ENCODE results near the gene PSMD2.
A peak's percentile ranks its signal among the peaks of the same experiment; 100 is the strongest.

The PSMD2 gene

DNA sequence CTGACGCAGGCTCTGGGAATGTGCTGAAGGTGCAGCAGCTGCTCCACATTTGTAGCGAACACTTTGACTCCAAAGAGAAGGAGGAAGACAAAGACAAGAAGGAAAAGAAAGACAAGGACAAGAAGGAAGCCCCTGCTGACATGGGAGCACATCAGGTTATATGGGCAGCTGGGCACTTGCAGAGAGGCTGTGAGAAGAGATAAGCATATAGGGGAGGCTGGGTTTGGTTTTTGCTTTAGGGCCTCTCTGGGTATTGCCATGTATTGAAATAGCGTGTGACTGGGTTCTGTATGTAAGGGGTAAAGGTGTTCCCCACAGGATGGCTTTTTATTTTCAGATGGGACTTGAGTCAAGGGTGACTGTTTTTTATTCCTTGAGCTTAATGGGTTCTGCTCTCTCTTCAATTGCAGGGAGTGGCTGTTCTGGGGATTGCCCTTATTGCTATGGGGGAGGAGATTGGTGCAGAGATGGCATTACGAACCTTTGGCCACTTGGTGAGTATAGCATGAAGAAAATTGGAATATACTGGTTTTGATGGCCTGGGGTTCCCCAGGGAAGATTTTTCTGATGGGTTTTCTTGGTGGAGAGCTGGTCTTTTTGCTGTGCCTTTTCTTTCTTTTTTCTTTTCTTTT, 7.4 kb downstream of the PSMD2 start:
- H3K36me3 ChIP-seq (ENCODE audit: control insufficient read depth, insufficient read depth, low read length) = peaks cover 84% of the 10 kb centered on the region
- no peaks in the 10 kb centered on the region for H3K9me3 ChIP-seq (ENCODE audit: control insufficient read depth, low read length)
- H3K4me1 ChIP-seq (ENCODE audit: control insufficient read depth, insufficient read depth, low read length, poor library complexity, severe bottlenecking) = peaks cover 5% of the 10 kb centered on the region
- 96% methylated on average over 3 to 4 of the region's 4 CpGs for WGBS, 2 experiments (ENCODE audit: insufficient coverage in 2 of 2)
- no peak overlapping the region for H3K27ac ChIP-seq (ENCODE audit: low read depth, low read length, severe bottlenecking)
- H3K4me3 ChIP-seq (ENCODE audit: extremely low read depth, insufficient read depth, low read length, poor library complexity, severe bottlenecking) = no peak overlapping the region

DNA sequence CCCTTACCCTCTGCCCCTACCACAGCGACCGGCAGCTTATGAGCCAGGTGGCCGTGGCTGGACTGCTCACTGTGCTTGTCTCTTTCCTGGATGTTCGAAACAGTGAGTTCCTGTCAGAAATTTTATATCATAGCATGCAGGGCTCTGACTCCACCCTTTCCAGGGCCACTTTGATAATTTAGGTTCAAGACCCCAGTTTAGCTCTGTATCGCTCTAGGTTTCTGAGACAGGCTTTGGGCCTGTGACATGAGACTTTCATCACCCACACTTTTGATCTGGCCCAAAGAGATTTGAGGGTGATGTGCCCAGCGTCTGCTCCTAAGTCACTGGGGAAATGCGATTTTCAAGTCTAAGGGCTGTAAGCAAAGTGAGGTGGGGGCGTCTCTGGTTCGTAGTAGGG, 8.9 kb downstream of the PSMD2 start:
- WGBS, 2 experiments (ENCODE audit: insufficient coverage in 2 of 2) = 96 to 97% methylated on average over 9 of the region's 9 CpGs
- no peak overlapping the region for H3K27ac ChIP-seq (ENCODE audit: low read depth, low read length, severe bottlenecking)
- H3K36me3 ChIP-seq (ENCODE audit: control insufficient read depth, insufficient read depth, low read length) = peaks cover 70% of the 10 kb centered on the region
- H3K4me1 ChIP-seq (ENCODE audit: control insufficient read depth, insufficient read depth, low read length, poor library complexity, severe bottlenecking) = no peaks in the 10 kb centered on the region
- no peaks in the 10 kb centered on the region for H3K9me3 ChIP-seq (ENCODE audit: control insufficient read depth, low read length)
- H3K4me3 ChIP-seq (ENCODE audit: extremely low read depth, insufficient read depth, low read length, poor library complexity, severe bottlenecking) = no peak overlapping the region

DNA sequence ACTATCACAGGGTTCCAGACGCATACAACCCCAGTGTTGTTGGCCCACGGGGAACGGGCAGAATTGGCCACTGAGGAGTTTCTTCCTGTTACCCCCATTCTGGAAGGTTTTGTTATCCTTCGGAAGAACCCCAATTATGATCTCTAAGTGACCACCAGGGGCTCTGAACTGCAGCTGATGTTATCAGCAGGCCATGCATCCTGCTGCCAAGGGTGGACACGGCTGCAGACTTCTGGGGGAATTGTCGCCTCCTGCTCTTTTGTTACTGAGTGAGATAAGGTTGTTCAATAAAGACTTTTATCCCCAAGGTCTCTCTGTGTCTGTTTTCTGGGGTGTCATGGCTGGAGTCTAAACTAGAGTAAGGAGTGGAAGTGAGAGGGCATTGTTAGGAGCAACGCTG, 9.7 kb downstream of the PSMD2 start:
- H3K27ac ChIP-seq (ENCODE audit: low read depth, low read length, severe bottlenecking) = peak overlapping the region; percentile 6
- H3K4me1 ChIP-seq (ENCODE audit: control insufficient read depth, insufficient read depth, low read length, poor library complexity, severe bottlenecking) = no peaks in the 10 kb centered on the region
- H3K9me3 ChIP-seq (ENCODE audit: control insufficient read depth, low read length) = no peaks in the 10 kb centered on the region
- peaks cover 61% of the 10 kb centered on the region for H3K36me3 ChIP-seq (ENCODE audit: control insufficient read depth, insufficient read depth, low read length)
- WGBS, 2 experiments (ENCODE audit: insufficient coverage in 2 of 2) = 93 to 95% methylated on average over 5 to 6 of the region's 7 CpGs
- no peak overlapping the region for H3K4me3 ChIP-seq (ENCODE audit: extremely low read depth, insufficient read depth, low read length, poor library complexity, severe bottlenecking)

DNA sequence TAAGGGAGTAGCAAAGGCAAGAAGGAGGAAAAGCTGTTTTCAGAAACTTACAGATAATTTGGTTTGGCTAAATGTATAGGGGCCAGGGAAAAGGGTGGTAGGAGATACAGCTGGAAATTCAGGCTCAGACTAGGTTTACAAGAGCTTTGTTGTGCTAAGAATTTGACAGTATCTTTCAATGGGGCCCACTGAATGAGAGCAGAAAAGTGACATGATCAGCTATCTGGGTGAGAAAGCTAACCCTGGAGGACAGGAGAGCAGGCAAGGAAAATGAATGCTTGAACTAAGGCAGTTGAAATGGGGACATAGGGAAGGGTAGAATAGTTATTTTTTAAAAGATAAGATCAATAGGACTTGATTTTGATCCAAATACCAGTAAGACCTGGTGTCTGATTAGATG, 12.6 kb downstream of the PSMD2 start:
- Histone ChIP-seq H3K4me3 (ENCODE audit: extremely low read depth, insufficient read depth, low read length, poor library complexity, severe bottlenecking) (no peak overlapping the region), H3K27ac (ENCODE audit: low read depth, low read length, severe bottlenecking) (no peak overlapping the region), H3K9me3 (ENCODE audit: control insufficient read depth, low read length) (no peaks in the 10 kb centered on the region), H3K36me3 (ENCODE audit: control insufficient read depth, insufficient read depth, low read length) (peaks cover 45% of the 10 kb centered on the region), H3K4me1 (ENCODE audit: control insufficient read depth, insufficient read depth, low read length, poor library complexity, severe bottlenecking) (peaks cover 8% of the 10 kb centered on the region)

DNA sequence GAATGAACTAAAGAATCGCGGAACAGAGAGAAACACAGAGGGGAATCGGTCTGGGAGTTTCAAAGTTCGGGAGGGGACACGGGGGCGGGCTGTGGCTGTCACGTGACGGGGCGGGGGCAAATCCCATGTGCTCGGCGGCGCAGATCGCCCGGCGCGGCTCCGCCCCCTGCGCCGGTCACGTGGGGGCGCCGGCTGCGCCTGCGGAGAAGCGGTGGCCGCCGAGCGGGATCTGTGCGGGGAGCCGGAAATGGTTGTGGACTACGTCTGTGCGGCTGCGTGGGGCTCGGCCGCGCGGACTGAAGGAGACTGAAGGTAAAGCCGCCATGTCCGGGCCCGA, 15.3 kb downstream of the PSMD2 start, which contains the start of gene EIF4G1:
TSS of gene EIF4G1 (plus strand) at position 244 of the 337 bp plus-strand sequence. CDS start 1,191 bp downstream, outside the sequence.
- Histone ChIP-seq H3K36me3 (ENCODE audit: control insufficient read depth, insufficient read depth, low read length) (peaks cover 47% of the 10 kb centered on the region), H3K27ac (ENCODE audit: low read depth, low read length, severe bottlenecking) (peak within 1 kb of the TSS; percentile 88), H3K9me3 (ENCODE audit: control insufficient read depth, low read length) (no peaks in the 10 kb centered on the region), H3K4me3 (ENCODE audit: extremely low read depth, insufficient read depth, low read length, poor library complexity, severe bottlenecking) (peak within 1 kb of the TSS; percentile 81), H3K4me1 (ENCODE audit: control insufficient read depth, insufficient read depth, low read length, poor library complexity, severe bottlenecking) (peaks cover 19% of the 10 kb centered on the region)
- 0 to 1% methylated on average over 21 to 22 of the region's 40 CpGs for WGBS, 2 experiments (ENCODE audit: insufficient coverage in 2 of 2)

DNA sequence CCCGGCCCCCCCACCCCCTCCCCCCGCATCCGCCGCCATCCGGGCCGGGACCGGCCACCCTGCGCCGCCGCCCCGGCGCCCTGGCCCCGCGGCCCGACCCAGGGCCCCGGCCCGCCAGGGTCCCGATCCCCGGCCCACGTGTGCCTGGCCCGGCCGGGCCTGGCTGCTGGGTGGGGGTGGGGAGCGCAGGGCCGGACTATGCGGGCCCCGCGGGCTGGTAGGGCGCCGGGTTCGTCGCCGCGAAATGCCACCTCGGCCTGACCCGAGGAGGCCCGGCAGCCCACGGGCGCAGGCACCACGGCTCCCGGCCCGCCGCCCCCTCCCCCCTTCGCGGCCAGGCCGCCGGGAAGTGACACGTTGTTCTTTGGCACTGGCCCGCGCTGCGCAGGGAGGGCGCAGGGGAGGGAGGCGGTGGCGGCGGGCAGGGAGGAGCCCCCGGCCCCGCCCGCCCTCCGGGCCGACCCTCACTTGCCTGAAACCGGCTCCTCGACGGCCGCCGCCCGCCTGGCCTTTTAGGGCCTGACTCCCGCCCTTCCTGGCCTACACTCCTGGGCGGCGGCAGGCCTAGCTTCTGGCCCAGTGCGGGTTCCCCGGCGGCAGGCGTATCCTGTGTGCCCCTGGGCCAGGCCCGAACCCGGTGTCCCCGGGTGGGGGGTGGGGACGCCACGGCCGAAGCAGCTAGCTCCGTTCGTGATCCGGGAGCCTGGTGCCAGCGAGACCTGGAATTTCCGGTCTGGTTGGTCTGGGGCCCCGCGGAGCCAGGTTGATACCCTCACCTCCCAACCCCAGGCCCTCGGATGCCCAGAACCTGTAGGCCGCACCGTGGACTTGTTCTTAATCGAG, 15.9 kb downstream of the PSMD2 start:
- peaks cover 23% of the 10 kb centered on the region for H3K4me1 ChIP-seq (ENCODE audit: control insufficient read depth, insufficient read depth, low read length, poor library complexity, severe bottlenecking)
- H3K27ac ChIP-seq (ENCODE audit: low read depth, low read length, severe bottlenecking) = peak overlapping the region; percentile 88
- no peaks in the 10 kb centered on the region for H3K9me3 ChIP-seq (ENCODE audit: control insufficient read depth, low read length)
- peak overlapping the region; percentile 81 for H3K4me3 ChIP-seq (ENCODE audit: extremely low read depth, insufficient read depth, low read length, poor library complexity, severe bottlenecking)
- WGBS, 2 experiments (ENCODE audit: insufficient coverage in 2 of 2) = 1% methylated on average over 24 to 51 of the region's 89 CpGs
- H3K36me3 ChIP-seq (ENCODE audit: control insufficient read depth, insufficient read depth, low read length) = peaks cover 50% of the 10 kb centered on the region

DNA sequence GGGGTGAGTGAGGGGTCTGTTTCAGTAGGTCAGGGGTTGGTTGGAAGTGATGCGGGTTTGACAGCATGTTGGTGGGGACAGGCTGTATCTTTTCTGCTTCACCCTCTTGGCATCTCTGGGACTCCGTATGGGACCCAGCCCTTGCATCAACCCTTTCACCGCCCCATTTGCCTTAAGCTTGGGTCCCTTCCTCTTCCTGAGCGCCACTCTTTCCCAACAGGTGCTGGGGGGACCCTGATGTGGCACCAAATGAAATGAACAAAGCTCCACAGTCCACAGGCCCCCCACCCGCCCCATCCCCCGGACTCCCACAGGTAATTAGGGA, 16.5 kb downstream of the PSMD2 start:
- 7 to 9% methylated on average over 3 to 4 of the region's 6 CpGs for WGBS, 2 experiments (ENCODE audit: insufficient coverage in 2 of 2)
- H3K4me3 ChIP-seq (ENCODE audit: extremely low read depth, insufficient read depth, low read length, poor library complexity, severe bottlenecking) = peak overlapping the region; percentile 81
- H3K4me1 ChIP-seq (ENCODE audit: control insufficient read depth, insufficient read depth, low read length, poor library complexity, severe bottlenecking) = peaks cover 23% of the 10 kb centered on the region
- peaks cover 50% of the 10 kb centered on the region for H3K36me3 ChIP-seq (ENCODE audit: control insufficient read depth, insufficient read depth, low read length)
- peak overlapping the region; percentile 88 for H3K27ac ChIP-seq (ENCODE audit: low read depth, low read length, severe bottlenecking)
- H3K9me3 ChIP-seq (ENCODE audit: control insufficient read depth, low read length) = no peaks in the 10 kb centered on the region

DNA sequence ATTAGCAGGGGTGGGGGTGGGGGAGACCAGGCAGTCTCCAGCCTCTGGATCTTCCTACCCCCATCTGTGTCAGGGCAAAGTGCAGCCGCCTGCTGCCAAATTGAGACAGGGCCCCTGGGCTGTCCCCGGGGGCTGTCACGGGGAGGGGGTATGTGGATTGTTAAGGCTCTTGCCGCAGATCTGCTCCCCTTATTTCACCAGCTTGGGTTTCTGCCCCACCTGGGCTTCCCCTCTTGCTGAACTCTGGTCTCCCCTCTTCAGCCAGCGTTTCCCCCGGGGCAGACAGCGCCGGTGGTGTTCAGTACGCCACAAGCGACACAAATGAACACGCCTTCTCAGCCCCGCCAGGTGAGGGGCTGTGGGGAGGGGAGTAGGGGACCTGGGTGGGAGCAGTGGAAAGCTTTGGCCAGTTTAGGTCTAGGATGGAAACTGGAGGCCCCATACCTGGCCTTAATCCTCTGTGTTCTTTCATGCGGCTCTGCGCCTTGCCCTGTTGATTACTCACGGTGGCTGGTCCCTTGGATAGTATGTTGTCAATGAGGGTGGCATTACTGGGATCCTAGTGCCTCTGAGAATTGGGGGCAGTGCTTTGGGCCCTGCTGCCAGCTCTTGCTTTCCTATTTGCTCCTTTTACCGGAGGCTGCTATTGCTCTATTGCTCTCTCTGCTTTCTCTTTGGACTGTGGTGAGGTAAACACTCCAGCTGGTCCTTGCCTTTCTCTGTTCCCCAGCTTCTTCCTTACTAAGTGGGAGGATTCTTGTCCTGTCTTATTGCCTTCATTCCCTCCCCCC, 17.0 kb downstream of the PSMD2 start:
- Histone ChIP-seq H3K36me3 (ENCODE audit: control insufficient read depth, insufficient read depth, low read length) (peaks cover 55% of the 10 kb centered on the region), H3K27ac (ENCODE audit: low read depth, low read length, severe bottlenecking) (no peak overlapping the region)

DNA sequence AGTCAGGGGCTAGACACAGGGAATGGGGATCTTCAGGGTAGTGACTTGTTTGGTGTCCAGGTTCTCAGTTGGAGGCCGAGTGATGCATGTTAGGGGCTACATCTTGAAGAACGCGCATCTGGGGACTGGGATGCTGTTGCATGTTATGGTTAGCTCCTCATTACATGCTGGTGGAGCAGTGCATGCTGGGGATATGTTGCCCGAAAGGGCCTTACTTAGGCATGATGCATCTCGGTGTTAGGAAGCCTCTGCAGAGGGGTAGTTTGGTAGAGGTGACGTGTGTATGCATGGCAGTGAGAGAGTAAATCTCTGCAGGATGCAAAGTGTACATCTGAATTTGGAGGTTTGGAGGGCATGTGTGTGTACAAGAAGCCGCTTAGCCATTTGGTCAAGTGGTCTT, 17.8 kb downstream of the PSMD2 start:
- 91 to 95% methylated on average over 6 of the region's 7 CpGs for WGBS, 2 experiments (ENCODE audit: insufficient coverage in 2 of 2)
- peaks cover 63% of the 10 kb centered on the region for H3K36me3 ChIP-seq (ENCODE audit: control insufficient read depth, insufficient read depth, low read length)
- peak overlapping the region; percentile 81 for H3K4me3 ChIP-seq (ENCODE audit: extremely low read depth, insufficient read depth, low read length, poor library complexity, severe bottlenecking)
- H3K4me1 ChIP-seq (ENCODE audit: control insufficient read depth, insufficient read depth, low read length, poor library complexity, severe bottlenecking) = peaks cover 23% of the 10 kb centered on the region
- no peaks in the 10 kb centered on the region for H3K9me3 ChIP-seq (ENCODE audit: control insufficient read depth, low read length)
- no peak overlapping the region for H3K27ac ChIP-seq (ENCODE audit: low read depth, low read length, severe bottlenecking)

More for the DNA sequence above, 17.0 kb downstream of the PSMD2 start:
- Histone ChIP-seq H3K9me3 (ENCODE audit: control insufficient read depth, low read length) (no peaks in the 10 kb centered on the region), H3K4me1 (ENCODE audit: control insufficient read depth, insufficient read depth, low read length, poor library complexity, severe bottlenecking) (peaks cover 23% of the 10 kb centered on the region), H3K4me3 (ENCODE audit: extremely low read depth, insufficient read depth, low read length, poor library complexity, severe bottlenecking) (peak overlapping the region; percentile 81)
- 54 to 66% methylated on average over 6 to 12 of the region's 16 CpGs for WGBS, 2 experiments (ENCODE audit: insufficient coverage in 2 of 2)

DNA sequence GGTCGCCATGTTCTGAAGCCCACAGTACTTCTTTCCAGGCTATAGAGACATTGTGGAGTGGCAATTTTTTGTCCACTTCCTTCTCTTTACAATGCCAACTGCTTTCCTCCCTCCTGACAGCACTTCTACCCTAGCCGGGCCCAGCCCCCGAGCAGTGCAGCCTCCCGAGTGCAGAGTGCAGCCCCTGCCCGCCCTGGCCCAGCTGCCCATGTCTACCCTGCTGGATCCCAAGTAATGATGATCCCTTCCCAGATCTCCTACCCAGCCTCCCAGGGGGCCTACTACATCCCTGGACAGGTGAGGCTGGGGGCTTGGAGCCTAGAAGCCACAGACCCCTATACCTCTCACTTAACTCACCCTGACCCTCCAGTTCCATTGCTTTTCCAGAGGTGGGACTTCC, 18.2 kb downstream of the PSMD2 start:
- WGBS, 2 experiments (ENCODE audit: insufficient coverage in 2 of 2) = 91 to 100% methylated on average over 4 to 5 of the region's 5 CpGs
- Histone ChIP-seq H3K36me3 (ENCODE audit: control insufficient read depth, insufficient read depth, low read length) (peaks cover 67% of the 10 kb centered on the region), H3K27ac (ENCODE audit: low read depth, low read length, severe bottlenecking) (no peak overlapping the region), H3K4me3 (ENCODE audit: extremely low read depth, insufficient read depth, low read length, poor library complexity, severe bottlenecking) (no peak overlapping the region), H3K9me3 (ENCODE audit: control insufficient read depth, low read length) (no peaks in the 10 kb centered on the region), H3K4me1 (ENCODE audit: control insufficient read depth, insufficient read depth, low read length, poor library complexity, severe bottlenecking) (peaks cover 23% of the 10 kb centered on the region)

Measured in mesodermal cell (in vitro differentiated cells).